ENCODE measurements around the gene DTX3L. TPM values are rescaled to one million over a fixed set of nuclear protein-coding genes. Genes with fewer than 3 reads are reported as not detected.

The DTX3L gene
- total RNA-seq, 1 donor from 2014 or later: 17.3 TPM

- no peak for TF ChIP-seq CTCF (conservative IDR thresholded peaks at IDR 0.05)
- Mint-ChIP-seq H3K4me1 (ENCODE audit: unreplicated experiment) (no peaks in the 10 kb centered on the region), H3K4me3 (no peak overlapping the region)
These were observed 28.0 kb upstream of the DTX3L start for GRCh38 chr3:122535964-122536631.

DNA sequence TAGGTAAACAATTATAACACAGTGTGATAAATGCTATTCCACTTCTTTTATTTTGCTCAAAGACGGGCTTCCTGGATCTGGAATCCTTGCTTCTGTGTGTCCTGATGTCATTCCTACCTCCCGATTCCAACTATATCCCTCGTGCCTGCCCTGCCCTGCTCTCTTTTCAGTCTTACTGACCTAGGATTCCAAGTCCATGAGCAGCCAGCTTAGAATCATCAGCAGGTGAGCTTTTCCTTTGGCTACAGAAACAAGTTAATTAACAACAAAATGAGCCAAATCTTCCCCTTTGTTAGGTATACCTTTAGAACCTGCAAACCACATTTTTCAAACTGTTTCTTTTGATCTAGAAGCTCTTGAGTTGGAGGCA, 27.5 kb upstream of the DTX3L start:
- H3K4me3 Mint-ChIP-seq: no peak overlapping the region
- no peaks in the 10 kb centered on the region for H3K4me1 Mint-ChIP-seq (ENCODE audit: unreplicated experiment)
- H3K36me3 Mint-ChIP-seq: peaks cover 15% of the 10 kb centered on the region
- no peaks in the 10 kb centered on the region for H3K9me3 Mint-ChIP-seq
- TF ChIP-seq CTCF (conservative IDR thresholded peaks at IDR 0.05): no peak
- no peak overlapping the region for H3K27ac Mint-ChIP-seq
- H3K27me3 Mint-ChIP-seq: peaks cover 4% of the 10 kb centered on the region
- DNase-seq (ENCODE audit: extremely low spot score, unreplicated experiment): no peak

More at GRCh38 chr3:122535964-122536631, 28.0 kb upstream of the DTX3L start:
- H3K9me3 Mint-ChIP-seq: no peaks in the 10 kb centered on the region
- H3K27me3 Mint-ChIP-seq: peaks cover 4% of the 10 kb centered on the region
- no peak overlapping the region for H3K27ac Mint-ChIP-seq
- DNase-seq (ENCODE audit: extremely low spot score, unreplicated experiment): no peak
- H3K36me3 Mint-ChIP-seq: peaks cover 15% of the 10 kb centered on the region

DNA sequence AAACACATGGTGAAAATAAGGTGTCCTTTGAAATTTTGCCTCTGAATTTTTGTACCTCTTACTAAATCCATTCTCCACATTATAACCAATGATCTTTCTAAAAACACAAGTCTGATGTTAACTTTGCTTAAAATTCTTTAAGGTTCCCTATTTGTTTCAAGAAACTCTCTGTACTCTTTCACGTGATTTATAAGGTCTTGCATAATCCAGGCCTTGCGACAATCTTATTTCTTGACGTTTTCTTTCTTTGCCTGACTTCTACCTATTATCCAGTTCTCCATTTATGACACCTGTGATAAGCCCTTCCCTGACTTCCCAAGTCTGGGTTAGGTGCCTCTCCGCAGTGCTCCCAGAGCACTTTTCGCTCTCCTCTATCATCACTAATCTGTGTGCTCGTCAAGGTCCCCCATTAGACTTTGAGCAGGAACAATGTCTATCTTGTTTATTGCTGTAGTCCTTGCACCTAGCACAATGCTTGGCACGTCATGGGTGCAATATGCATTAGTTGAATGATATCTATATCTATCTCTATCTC, 25.1 kb upstream of the DTX3L start:
- Mint-ChIP-seq H3K27me3 (peaks cover 4% of the 10 kb centered on the region), H3K9me3 (no peaks in the 10 kb centered on the region), H3K4me3 (no peak overlapping the region), H3K4me1 (ENCODE audit: unreplicated experiment) (no peaks in the 10 kb centered on the region), H3K36me3 (peaks cover 5% of the 10 kb centered on the region), H3K27ac (no peak overlapping the region)
- no peak for DNase-seq (ENCODE audit: extremely low spot score, unreplicated experiment)
- TF ChIP-seq CTCF (conservative IDR thresholded peaks at IDR 0.05): no peak

DNA sequence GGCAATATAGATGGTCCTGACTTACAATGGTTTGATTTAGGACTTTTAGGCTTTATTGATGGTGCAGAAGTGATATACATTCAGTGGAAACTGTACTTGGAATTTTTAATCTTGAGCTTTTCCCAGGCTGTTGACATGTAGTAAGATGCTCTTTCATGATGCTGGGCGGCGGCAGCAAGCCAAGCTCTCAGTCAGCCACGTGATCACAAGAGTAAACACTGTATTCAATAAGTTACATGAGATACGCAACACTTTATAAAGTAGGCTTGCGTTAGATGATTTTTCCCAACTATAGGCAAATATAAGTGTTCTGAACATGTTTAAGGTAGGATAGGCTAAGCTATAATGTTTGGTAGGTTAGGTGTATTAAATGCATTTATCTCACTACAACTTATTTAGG, 18.0 kb upstream of the DTX3L start:
- Mint-ChIP-seq H3K27ac (no peak overlapping the region), H3K4me3 (no peak overlapping the region), H3K27me3 (no peaks in the 10 kb centered on the region), H3K4me1 (ENCODE audit: unreplicated experiment) (no peaks in the 10 kb centered on the region), H3K9me3 (no peaks in the 10 kb centered on the region), H3K36me3 (no peaks in the 10 kb centered on the region)
- no peak for TF ChIP-seq CTCF (conservative IDR thresholded peaks at IDR 0.05)
- no peak for DNase-seq (ENCODE audit: extremely low spot score, unreplicated experiment)

- H3K27ac Mint-ChIP-seq: no peak overlapping the region
- peaks cover 2% of the 10 kb centered on the region for H3K36me3 Mint-ChIP-seq
- TF ChIP-seq CTCF (conservative IDR thresholded peaks at IDR 0.05): no peak
These were observed 16.1 kb upstream of the DTX3L start for GRCh38 chr3:122548076-122548475.

More at GRCh38 chr3:122548076-122548475, 16.1 kb upstream of the DTX3L start:
- Mint-ChIP-seq H3K9me3 (no peaks in the 10 kb centered on the region), H3K4me1 (ENCODE audit: unreplicated experiment) (no peaks in the 10 kb centered on the region), H3K4me3 (no peak overlapping the region), H3K27me3 (no peaks in the 10 kb centered on the region)
- DNase-seq (ENCODE audit: extremely low spot score, unreplicated experiment): no peak

Data from type B pancreatic cell (in vitro differentiated cells).